Body of pancreas (tissue), 4 donors: ENCODE measurements around the gene SETBP1.

ENCODE experiments used
- CTCF ChIP-seq, 7 experiments: fragments of 450-650 bp in 4 of 7; fragments of 200-600 bp in 3 of 7; sonication (generic) in 3 of 7; IDR thresholded peaks; one replicate each; pipeline ENCODE4 v1.5.1; 2016 to 2019; ENCODE audit warnings: antibody characterized with exemption in 7 of 7
- POLR2A ChIP-seq, 3 donors: fragments of 450-650 bp; IDR thresholded peaks; one replicate each; pipeline ENCODE4 v1.6.1; 2016; ENCODE audit warnings: antibody characterized with exemption in 3 of 3, mild to moderate bottlenecking in 2 of 3

- TF ChIP-seq CTCF (IDR thresholded peaks at IDR 0.05), result no peak
- TF ChIP-seq POLR2A (IDR thresholded peaks at IDR 0.05), result no peak
Measured at GRCh38 chr18:44731530-44732237, 51.0 kb downstream of the SETBP1 start.
